Neural progenitor cell (in vitro differentiated cells): ENCODE measurements around the gene TBC1D14. TPM values are rescaled to one million over a fixed set of nuclear protein-coding genes. Genes with fewer than 3 reads are reported as not detected.

Source experiments
- DNase-seq: peaks from one replicate; pipeline ENCODE4 v3.0.0-alpha.2; 2016; ENCODE audit warnings: low spot score
- H2AFZ ChIP-seq: fragments of 200-600 bp; sonication (generic); replicated peaks from 2 replicates; pipeline ENCODE4 v1.6.1; 2016; ENCODE audit warnings: antibody characterized with exemption
- H3F3A ChIP-seq: fragments of 200-600 bp; sonication (generic); 2 replicates; pipeline ENCODE4 v1.6.1; 2016; ENCODE audit warnings: antibody characterized with exemption, low read depth
- H3K27ac ChIP-seq: fragments of 200-600 bp; sonication (generic); 2 replicates; pipeline ENCODE4 v1.5.1; 2016; ENCODE audit warnings: mild to moderate bottlenecking
- H3K27me3 ChIP-seq: fragments of 200-600 bp; sonication (generic); 2 replicates; pipeline ENCODE4 v1.6.1; 2016; ENCODE audit warnings: mild to moderate bottlenecking, moderate library complexity
- H3K36me3 ChIP-seq: fragments of 200-600 bp; sonication (generic); 2 replicates; pipeline ENCODE4 v1.5.1; 2016
- H3K4me1 ChIP-seq: fragments of 200-600 bp; sonication (generic); 2 replicates; pipeline ENCODE4 v1.6.1; 2016; ENCODE audit warnings: mixed run types
- H3K4me2 ChIP-seq: fragments of 200-600 bp; sonication (generic); 2 replicates; pipeline ENCODE4 v1.6.1; 2016
- H3K4me3 ChIP-seq: fragments of 200-600 bp; sonication (generic); 2 replicates; pipeline ENCODE4 v1.5.1; 2016
- H3K79me2 ChIP-seq: fragments of 200-600 bp; sonication (generic); 2 replicates; pipeline ENCODE4 v1.6.1; 2016; ENCODE audit warnings: low read depth
- H3K9ac ChIP-seq: fragments of 200-600 bp; sonication (generic); 2 replicates; pipeline ENCODE4 v1.6.1; 2016
- H3K9me3 ChIP-seq: fragments of 200-600 bp; sonication (generic); 2 replicates; pipeline ENCODE4 v1.5.1; 2016; ENCODE audit warnings: low read depth
- H4K20me1 ChIP-seq: fragments of 200-600 bp; sonication (generic); 2 replicates; pipeline ENCODE4 v1.6.1; 2016; ENCODE audit warnings: low read depth
- H3K27ac Mint-ChIP-seq: 3 replicates; pipeline ENCODE4 v1.8.0; 2021; ENCODE audit warnings: mixed read lengths
- H3K27me3 Mint-ChIP-seq: 2 replicates; pipeline ENCODE4 v1.8.0; 2022; ENCODE audit warnings: low read depth, mild to moderate bottlenecking, inconsistent platforms, moderate library complexity, mixed read lengths; ENCODE audit not compliant: insufficient read depth
- H3K36me3 Mint-ChIP-seq: 3 replicates; pipeline ENCODE4 v1.8.0; 2021; ENCODE audit warnings: mixed read lengths
- H3K4me1 Mint-ChIP-seq: 3 replicates; pipeline ENCODE4 v1.8.0; 2021; ENCODE audit warnings: mixed read lengths
- H3K4me3 Mint-ChIP-seq: 3 replicates; pipeline ENCODE4 v1.8.0; 2021; ENCODE audit warnings: mild to moderate bottlenecking, moderate library complexity, mixed read lengths
- H3K9me3 Mint-ChIP-seq: 3 replicates; pipeline ENCODE4 v1.8.0; 2020; ENCODE audit warnings: mixed read lengths
- CTCF ChIP-seq: fragments of 200-600 bp; sonication (generic); IDR thresholded peaks from 2 replicates; pipeline ENCODE4 v1.5.1; 2017; ENCODE audit warnings: antibody characterized with exemption, mild to moderate bottlenecking
- EZH2 ChIP-seq: fragments of 200-600 bp; sonication (generic); IDR thresholded peaks from 2 replicates; pipeline ENCODE4 v1.6.1; 2017; ENCODE audit warnings: antibody characterized with exemption, mild to moderate bottlenecking, moderate library complexity
- EZH2phosphoT487 ChIP-seq: fragments of 200-600 bp; sonication (generic); IDR thresholded peaks from 2 replicates; pipeline ENCODE4 v1.6.1; 2017; ENCODE audit warnings: antibody characterized with exemption
- total RNA-seq: library from RNA; depleted of rRNA; stranded (reverse); fragments of >200 nt; gene quantifications from 2 replicates; pipeline ENCODE4 v1.2.3, GENCODE V29; 2015; ENCODE audit warnings: low replicate concordance

The TBC1D14 gene
- total RNA-seq, 1 donor from 2014 or later = 47.9 TPM

- Histone ChIP-seq H3K4me2 (no peak overlapping the region), H3F3A (peaks cover 17% of the 10 kb centered on the region), H3K27ac (no peak overlapping the region), H3K9me3 (no peaks in the 10 kb centered on the region), H3K36me3 (no peaks in the 10 kb centered on the region), H3K4me3 (no peak overlapping the region), H3K9ac (peak overlapping the region; percentile 6), H3K79me2 (peaks cover 63% of the 10 kb centered on the region), H4K20me1 (peaks cover 72% of the 10 kb centered on the region), H2AFZ (no peak overlapping the region), H3K4me1 (peaks cover 8% of the 10 kb centered on the region), H3K27me3 (peaks cover 27% of the 10 kb centered on the region)
- Mint-ChIP-seq H3K4me3 (peak overlapping the region; percentile 91), H3K36me3 (peaks cover 17% of the 10 kb centered on the region), H3K4me1 (peaks cover 37% of the 10 kb centered on the region), H3K9me3 (peaks cover 5% of the 10 kb centered on the region), H3K27ac (peak overlapping the region; percentile 81), H3K27me3 (peaks cover 9% of the 10 kb centered on the region)
- no peak for DNase-seq
- TF ChIP-seq EZH2 (no peak), EZH2phosphoT487 (no peak), CTCF (no peak)
Measured at GRCh38 chr4:7045553-7045952, 135.9 kb downstream of the TBC1D14 start.

- DNase-seq = no peak
- Histone ChIP-seq H3K4me1 (peaks cover 8% of the 10 kb centered on the region), H3K27me3 (peaks cover 20% of the 10 kb centered on the region), H2AFZ (no peak overlapping the region), H3K27ac (no peak overlapping the region), H3K79me2 (peaks cover 63% of the 10 kb centered on the region), H3K9me3 (no peaks in the 10 kb centered on the region), H3K36me3 (no peaks in the 10 kb centered on the region), H4K20me1 (peaks cover 72% of the 10 kb centered on the region), H3K9ac (peak overlapping the region; percentile 6), H3K4me2 (no peak overlapping the region), H3K4me3 (no peak overlapping the region), H3F3A (peaks cover 15% of the 10 kb centered on the region)
- no peak for TF ChIP-seq EZH2
- TF ChIP-seq CTCF = no peak
- TF ChIP-seq EZH2phosphoT487 = no peak
- Mint-ChIP-seq H3K27me3 (peaks cover 8% of the 10 kb centered on the region), H3K36me3 (peaks cover 17% of the 10 kb centered on the region), H3K4me1 (peaks cover 35% of the 10 kb centered on the region), H3K27ac (peak overlapping the region; percentile 81), H3K4me3 (peak overlapping the region; percentile 91), H3K9me3 (peaks cover 5% of the 10 kb centered on the region)
Measured at GRCh38 chr4:7045961-7046921, 136.6 kb downstream of the TBC1D14 start.

- H3K4me1 Mint-ChIP-seq = peaks cover 28% of the 10 kb centered on the region
- H3K36me3 ChIP-seq = no peaks in the 10 kb centered on the region
- no peaks in the 10 kb centered on the region for H3K9me3 Mint-ChIP-seq
- peaks cover 8% of the 10 kb centered on the region for H3F3A ChIP-seq
- TF ChIP-seq EZH2 (no peak), EZH2phosphoT487 (no peak), CTCF (no peak)
- no peak for DNase-seq
- H3K27ac Mint-ChIP-seq = no peak overlapping the region
- peaks cover 6% of the 10 kb centered on the region for H3K4me1 ChIP-seq
- H3K9me3 ChIP-seq = no peaks in the 10 kb centered on the region
- H3K27me3 ChIP-seq = peaks cover 13% of the 10 kb centered on the region
- no peak overlapping the region for H2AFZ ChIP-seq
- no peak overlapping the region for H3K9ac ChIP-seq
- no peak overlapping the region for H3K4me2 ChIP-seq
- H3K27ac ChIP-seq = no peak overlapping the region
- H3K27me3 Mint-ChIP-seq = peaks cover 6% of the 10 kb centered on the region
- H3K79me2 ChIP-seq = peaks cover 63% of the 10 kb centered on the region
- H3K4me3 ChIP-seq = no peak overlapping the region
- H4K20me1 ChIP-seq = peaks cover 65% of the 10 kb centered on the region
- H3K4me3 Mint-ChIP-seq = peak overlapping the region; percentile 31
- peaks cover 11% of the 10 kb centered on the region for H3K36me3 Mint-ChIP-seq
Measured at GRCh38 chr4:7046971-7047370, 137.3 kb downstream of the TBC1D14 start.
